ENCODE data around the gene SIK3. TPM values are rescaled to one million over a fixed set of nuclear protein-coding genes. Genes with fewer than 3 reads are reported as not detected.

The SIK3 gene
- polyA plus RNA-seq, 1 experiment = 9.0 TPM

DNA sequence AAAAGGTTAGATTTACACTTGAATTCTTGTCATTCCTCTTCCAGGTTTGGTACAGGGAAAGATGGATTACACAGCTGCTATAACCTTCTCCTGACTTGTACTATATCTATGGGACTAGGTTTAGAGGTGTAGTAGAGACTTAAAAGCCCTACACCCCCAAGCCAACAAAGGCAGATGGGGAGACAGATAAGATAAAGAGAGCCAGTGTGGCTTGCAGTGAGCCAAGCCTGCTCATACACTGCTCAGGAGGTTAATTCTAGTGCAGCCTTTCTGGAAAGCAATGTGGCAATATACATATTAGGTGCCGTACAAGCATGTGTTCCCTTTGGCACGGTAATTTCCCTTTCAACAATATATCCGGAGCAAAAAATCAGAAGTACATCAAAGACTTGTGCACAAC is 10.8 kb downstream of the SIK3 start:
- no peak for DNase-seq (ENCODE audit: low read depth, low spot score)
- Histone ChIP-seq H3K27me3 (ENCODE audit: control insufficient read depth, insufficient read depth, low read length) (no peaks in the 10 kb centered on the region), H3K27ac (ENCODE audit: low read depth, low read length) (no peak overlapping the region), H3K9me3 (ENCODE audit: control insufficient read depth, insufficient read depth, low read length) (no peaks in the 10 kb centered on the region; the same call in 1 of the 2 replicates), H3K4me3 (ENCODE audit: low read depth, low read length) (no peak overlapping the region)
- POLR2A ChIA-PET = no interaction called here
- TF ChIP-seq, protein P1, sequence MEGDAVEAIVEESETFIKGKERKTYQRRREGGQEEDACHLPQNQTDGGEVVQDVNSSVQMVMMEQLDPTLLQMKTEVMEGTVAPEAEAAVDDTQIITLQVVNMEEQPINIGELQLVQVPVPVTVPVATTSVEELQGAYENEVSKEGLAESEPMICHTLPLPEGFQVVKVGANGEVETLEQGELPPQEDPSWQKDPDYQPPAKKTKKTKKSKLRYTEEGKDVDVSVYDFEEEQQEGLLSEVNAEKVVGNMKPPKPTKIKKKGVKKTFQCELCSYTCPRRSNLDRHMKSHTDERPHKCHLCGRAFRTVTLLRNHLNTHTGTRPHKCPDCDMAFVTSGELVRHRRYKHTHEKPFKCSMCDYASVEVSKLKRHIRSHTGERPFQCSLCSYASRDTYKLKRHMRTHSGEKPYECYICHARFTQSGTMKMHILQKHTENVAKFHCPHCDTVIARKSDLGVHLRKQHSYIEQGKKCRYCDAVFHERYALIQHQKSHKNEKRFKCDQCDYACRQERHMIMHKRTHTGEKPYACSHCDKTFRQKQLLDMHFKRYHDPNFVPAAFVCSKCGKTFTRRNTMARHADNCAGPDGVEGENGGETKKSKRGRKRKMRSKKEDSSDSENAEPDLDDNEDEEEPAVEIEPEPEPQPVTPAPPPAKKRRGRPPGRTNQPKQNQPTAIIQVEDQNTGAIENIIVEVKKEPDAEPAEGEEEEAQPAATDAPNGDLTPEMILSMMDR (IDR thresholded peaks at IDR 0.05; ENCODE audit: low read depth, low read length) = no peak
- CTCF ChIA-PET = no interaction called here

DNA sequence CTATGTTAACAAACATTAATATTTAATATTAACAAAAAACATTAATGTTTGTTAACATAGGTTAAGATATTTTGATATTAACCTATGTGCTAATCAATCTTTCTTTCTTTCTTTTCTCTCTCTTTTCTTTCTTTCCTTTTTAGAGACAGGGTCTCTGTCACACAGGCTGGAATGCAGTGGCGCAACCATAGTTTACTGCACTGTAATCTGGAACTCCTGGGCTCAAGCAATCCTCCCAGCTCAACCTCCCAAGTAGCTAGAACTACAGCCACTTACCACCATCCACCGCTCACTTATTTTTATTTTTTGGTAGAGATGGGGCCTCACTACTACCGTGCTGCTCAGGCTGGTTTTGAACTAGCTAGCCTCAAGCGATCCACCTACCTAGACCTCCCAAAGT is 13.2 kb downstream of the SIK3 start:
- Histone ChIP-seq H3K27ac (ENCODE audit: low read depth, low read length) (no peak overlapping the region), H3K9me3 (ENCODE audit: control insufficient read depth, insufficient read depth, low read length) (no peaks in the 10 kb centered on the region; the same call in 1 of the 2 replicates), H3K4me3 (ENCODE audit: low read depth, low read length) (no peak overlapping the region), H3K27me3 (ENCODE audit: control insufficient read depth, insufficient read depth, low read length) (no peaks in the 10 kb centered on the region)
- DNase-seq (ENCODE audit: low read depth, low spot score) = no peak
- ChIA-PET POLR2A (no interaction called here), CTCF (no interaction called here)
- TF ChIP-seq, protein P1 (IDR thresholded peaks at IDR 0.05; ENCODE audit: low read depth, low read length) = no peak

DNA sequence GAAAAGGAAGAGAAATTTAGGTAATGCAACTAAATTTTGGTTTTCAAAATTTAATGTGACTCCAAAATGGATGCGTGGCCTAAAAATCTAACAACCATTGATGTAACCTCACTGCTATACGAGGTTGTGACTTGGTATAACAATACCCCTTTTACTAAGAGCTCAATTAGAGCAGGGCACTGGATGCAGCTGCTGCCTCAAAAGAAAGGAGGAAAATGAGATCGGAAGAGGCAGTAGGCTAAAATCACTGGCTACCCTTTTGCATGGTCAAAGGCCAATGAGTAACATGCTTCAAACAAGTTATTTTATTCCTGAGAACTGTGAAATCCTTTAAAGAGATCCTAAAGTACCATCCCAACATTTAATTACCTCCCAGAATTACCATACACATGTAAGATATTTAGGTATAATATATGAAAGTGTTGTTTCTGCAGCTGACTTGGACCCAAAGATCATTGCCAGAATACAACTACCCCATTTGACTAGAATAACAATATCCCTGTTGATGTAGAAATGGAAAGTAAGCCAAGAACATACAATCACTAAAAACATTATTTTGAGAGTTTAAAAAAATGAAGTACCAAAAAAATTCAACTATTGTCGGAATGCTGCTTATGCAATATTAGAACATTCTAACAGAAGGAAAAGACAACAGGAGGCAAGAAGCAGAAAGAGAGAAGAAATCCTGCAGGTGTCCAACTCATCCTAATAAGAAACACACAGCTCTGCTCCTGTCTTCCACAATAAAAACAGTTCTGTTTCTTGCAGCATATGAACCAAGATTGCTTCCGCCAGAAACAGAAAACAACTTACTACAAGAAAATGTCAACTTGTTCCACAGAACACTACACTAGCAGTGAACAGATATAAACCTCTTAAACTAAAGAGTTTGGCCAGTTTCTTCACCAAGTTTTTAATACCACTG is 15.0 kb downstream of the SIK3 start:
- ChIA-PET CTCF (interaction anchor here (0.8 to 1.2 kb wide), 4 partner anchors 16 to 203 kb away, joined by 3 to 4 read pairs (median 4); no protein-coding TSS in a partner anchor), POLR2A (interaction anchor here (1.1 kb wide), 1 partner anchor 61 kb away, joined by 3 read pairs; the partner anchor contains the start of gene PAFAH1B2)
- Histone ChIP-seq H3K27me3 (ENCODE audit: control insufficient read depth, insufficient read depth, low read length) (no peaks in the 10 kb centered on the region), H3K4me3 (ENCODE audit: low read depth, low read length) (no peak overlapping the region), H3K27ac (ENCODE audit: low read depth, low read length) (no peak overlapping the region), H3K9me3 (ENCODE audit: control insufficient read depth, insufficient read depth, low read length) (no peaks in the 10 kb centered on the region)
- TF ChIP-seq, protein P1 (IDR thresholded peaks at IDR 0.05; ENCODE audit: low read depth, low read length) = no peak
- no peak for DNase-seq (ENCODE audit: low read depth, low spot score)

DNA sequence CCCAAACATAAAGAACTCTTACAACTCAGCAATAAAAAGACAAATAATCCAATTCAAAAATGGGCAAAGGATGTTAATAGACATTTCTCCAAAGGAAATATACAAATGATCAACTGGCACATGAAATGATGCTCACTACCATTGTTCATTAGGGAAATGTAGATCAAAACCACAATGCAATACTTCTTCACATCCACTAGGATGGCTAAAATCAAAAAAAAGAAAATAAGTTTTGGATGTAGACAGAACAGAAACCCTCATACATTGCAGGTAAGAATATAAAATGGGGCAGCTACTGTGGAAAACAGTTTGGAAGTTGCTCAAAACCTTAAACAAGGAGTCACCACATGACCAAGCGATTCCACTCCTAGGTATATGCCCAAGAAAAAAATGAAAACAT is 16.3 kb downstream of the SIK3 start:
- no peaks in the 10 kb centered on the region for H3K27me3 ChIP-seq (ENCODE audit: control insufficient read depth, insufficient read depth, low read length)
- TF ChIP-seq, protein P1 (IDR thresholded peaks at IDR 0.05; ENCODE audit: low read depth, low read length) = no peak
- ChIA-PET CTCF (no interaction called here), POLR2A (no interaction called here)
- H3K9me3 ChIP-seq (ENCODE audit: control insufficient read depth, insufficient read depth, low read length) = no peaks in the 10 kb centered on the region
- DNase-seq (ENCODE audit: low read depth, low spot score) = no peak
- H3K4me3 ChIP-seq (ENCODE audit: low read depth, low read length) = no peak overlapping the region
- no peak overlapping the region for H3K27ac ChIP-seq (ENCODE audit: low read depth, low read length)

DNA sequence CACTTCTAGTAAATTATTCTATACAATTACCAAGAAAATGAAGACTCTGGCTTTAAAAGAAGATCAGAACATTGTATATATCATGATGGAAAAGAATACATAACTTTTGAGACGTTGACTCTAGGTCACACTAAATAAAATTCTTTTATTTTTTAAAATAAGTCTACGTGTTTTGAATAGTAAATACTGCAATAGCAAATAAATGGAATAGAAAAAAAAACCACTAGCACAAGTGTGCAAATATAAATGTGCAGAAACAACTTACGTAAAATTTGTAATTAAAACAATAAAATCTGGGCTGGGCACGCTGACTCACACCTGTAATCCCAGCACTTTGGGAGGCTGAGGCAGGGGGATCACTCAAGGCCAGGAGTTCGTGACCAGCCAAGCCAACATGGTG is 17.9 kb downstream of the SIK3 start:
- no peak for DNase-seq (ENCODE audit: low read depth, low spot score)
- no peak overlapping the region for H3K4me3 ChIP-seq (ENCODE audit: low read depth, low read length)
- TF ChIP-seq, protein P1 (IDR thresholded peaks at IDR 0.05; ENCODE audit: low read depth, low read length) = no peak
- no peaks in the 10 kb centered on the region for H3K27me3 ChIP-seq (ENCODE audit: control insufficient read depth, insufficient read depth, low read length)
- ChIA-PET CTCF (interaction anchor here (1.2 to 1.5 kb wide), 2 partner anchors 26 to 202 kb away, joined by 3 read pairs; no protein-coding TSS in a partner anchor), POLR2A (no interaction called here)
- H3K27ac ChIP-seq (ENCODE audit: low read depth, low read length) = no peak overlapping the region
- no peaks in the 10 kb centered on the region for H3K9me3 ChIP-seq (ENCODE audit: control insufficient read depth, insufficient read depth, low read length)
